Stimulated activated CD4-positive, alpha-beta T cell treated with anti-CD3 and anti-CD28 coated beads, Interleukin-15, amount 100 ng/mL, for 24 hours (primary cell): ENCODE data around the gene DIPK1A.

Experiments used
- DNase-seq: peaks from one replicate; pipeline ENCODE4 v3.0.0-alpha.2; 2020

The DIPK1A gene

DNA sequence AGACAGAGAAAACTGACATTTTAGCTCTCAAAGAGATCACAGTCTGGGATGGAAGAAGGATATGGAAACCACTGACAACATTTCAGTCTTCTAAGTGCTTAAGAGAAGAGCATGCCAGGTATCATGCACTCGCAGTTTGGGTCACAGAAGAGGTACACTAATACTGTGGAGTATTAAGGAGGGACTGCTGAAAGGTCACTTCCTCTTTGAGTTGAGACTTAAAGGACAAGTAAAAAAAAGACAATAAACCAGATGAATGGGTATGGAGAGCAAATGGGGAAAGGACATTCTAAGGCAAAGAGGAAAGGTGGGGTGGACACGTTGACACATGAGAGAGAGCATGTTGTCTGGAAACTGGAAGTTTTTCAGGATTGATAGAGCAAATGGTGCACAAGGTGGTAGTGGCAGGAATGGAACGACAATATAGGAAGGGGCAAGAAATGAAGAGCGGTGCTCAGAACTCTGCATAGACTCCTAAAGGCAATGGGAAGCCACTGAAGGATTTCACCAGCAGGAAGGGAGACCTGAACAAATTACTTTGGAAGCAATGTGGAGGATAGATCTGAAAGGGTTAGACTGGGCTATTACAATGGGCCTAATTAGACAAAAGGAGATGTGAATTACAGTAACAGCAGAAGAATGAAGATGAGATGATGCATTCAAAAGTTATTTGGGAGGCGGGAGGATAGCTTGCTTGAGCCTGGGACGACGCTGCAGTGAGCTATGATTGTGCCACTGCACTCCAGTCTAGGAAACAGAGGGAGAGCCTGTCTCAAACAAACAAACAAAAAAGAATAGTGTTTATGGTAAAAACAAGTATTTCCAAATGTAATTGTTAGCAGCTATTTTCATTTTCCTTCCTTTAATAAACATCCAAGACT lies 11.1 kb downstream of the DIPK1A start:
- no peak for DNase-seq

DNA sequence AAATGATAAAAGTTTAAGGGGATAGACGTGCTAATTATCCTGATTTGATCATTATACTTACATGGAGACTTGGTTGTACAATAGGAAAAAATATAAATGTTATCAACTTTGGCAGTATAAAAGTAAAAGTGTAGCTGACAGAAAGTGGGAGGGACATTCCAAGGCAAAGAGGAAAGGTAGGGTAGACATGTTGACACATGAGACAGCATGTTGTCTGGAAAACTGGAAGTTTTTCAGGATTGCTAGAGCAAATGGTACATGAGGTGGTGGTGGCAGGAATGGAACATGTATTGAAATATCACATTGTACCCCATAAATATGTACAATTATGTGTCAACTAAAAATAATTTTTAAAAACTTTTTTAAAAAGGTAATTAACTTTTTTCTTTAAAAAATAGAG lies 13.2 kb downstream of the DIPK1A start:
- no peak for DNase-seq

GRCh38 chr1:92945748-92946270 lies 15.5 kb downstream of the DIPK1A start:
- no peak for DNase-seq

- no peak for DNase-seq
These were observed 16.1 kb downstream of the DIPK1A start for GRCh38 chr1:92944901-92945747.

DNA sequence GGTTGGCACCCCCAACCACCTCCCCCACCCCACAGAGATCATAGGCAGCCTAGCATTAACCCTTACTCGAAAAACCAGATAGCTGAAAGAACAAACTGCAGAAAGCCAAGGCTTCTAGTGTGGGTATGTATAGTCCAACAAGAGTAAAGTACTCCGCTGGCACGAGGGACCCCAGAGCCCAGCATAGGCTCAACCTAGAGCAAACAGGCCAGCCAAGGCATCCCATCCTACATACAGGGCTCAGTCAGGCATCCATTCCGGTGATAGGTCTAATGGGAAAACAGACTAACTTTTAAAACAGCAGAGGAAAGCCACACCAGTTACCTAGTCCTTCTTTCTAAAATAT lies 17.8 kb downstream of the DIPK1A start:
- no peak for DNase-seq

DNA sequence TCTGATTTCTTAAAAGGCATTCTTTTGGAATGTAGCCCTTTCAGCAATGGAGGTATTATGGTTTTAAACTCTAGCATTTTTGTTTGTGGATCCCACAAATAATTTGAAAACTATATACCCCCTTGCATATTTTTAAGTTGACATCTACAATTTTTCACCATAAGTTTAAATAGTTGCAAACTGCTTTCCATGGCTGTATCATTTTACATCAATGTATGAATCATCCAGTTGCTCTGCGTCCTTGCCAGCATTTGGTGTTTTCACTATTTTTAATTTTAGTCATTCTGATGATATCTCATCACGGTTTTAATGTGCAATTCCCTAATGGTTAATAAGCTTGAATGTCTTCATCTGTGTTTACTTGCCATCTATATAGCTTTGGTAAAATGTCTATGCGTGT lies 20.7 kb downstream of the DIPK1A start:
- DNase-seq, result no peak

DNA sequence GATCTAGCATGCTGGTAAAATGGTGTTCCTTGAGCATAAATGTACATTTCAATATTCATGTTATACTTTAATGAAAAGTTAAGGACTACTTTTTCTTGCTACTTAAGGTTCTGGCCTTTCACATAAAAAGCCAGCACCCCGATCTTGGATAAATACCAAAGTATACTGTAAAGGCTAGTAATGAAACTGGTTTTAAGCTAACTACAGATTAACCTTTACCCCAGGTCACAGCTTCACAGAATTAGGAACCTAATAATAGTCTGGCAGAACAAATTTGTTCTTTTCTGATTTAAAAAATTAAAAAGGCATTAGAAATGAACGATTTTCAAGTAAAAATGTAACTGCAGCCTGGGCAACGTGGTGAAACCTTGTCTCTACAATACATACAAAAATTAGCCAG lies 23.5 kb downstream of the DIPK1A start:
- no peak for DNase-seq

DNA sequence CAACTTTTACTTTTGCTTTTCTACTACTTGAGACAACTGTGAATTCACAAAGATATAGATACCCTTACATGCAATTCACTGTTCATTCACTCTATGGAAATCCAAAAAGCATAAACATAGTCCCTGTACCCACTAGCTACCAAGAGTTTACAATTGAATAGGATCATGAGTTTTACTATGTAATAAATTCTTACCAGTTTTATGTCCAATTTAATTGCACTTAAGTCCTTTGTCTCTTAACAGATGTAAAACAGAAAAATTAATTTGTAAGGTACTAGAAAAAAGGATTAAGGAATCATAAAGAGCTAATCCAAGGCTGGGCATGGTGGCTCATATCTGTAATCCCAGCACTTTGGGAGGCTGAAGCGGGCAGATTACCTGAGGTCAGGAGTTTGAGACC lies 24.4 kb downstream of the DIPK1A start:
- DNase-seq, result no peak

GRCh38 chr1:92934395-92935378 lies 26.6 kb downstream of the DIPK1A start:
- DNase-seq, result no peak

DNA sequence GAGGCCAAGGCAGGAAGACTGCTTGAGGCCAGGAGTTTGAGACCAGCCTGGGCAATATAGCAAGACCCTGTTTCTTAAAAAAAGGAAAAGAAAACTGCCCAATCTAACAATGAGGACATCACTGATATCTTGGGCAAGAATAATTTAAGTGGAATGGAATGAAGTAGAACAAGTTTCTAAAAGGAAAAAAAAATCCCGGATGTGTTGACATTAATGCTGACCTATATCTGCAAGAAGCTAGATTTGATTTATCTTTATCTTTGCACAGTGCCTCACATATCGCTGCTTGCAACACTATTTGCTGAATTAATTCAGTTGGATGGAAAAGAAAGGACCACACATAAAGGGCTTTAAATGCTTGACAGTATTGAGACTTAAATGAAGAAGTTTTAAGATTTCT lies 27.8 kb downstream of the DIPK1A start:
- DNase-seq, result no peak

DNA sequence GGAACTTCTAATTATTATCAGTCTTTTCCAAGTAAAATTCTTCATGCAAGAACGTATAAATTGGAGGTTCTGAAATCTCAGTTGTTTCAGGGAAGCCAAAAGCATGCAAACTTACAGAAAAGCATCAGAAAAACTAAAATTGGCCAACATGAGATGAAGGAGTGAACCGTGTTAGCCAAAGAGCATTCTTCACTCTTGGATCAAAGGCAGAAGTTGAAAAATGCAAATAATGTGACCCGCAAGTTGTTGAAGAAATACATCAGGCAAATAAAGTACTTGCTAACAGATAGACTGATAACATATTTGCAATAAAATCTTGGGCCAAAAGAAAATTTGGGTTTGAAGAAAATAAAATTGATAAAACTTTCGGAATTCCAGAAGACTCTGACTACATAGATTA lies 29.6 kb downstream of the DIPK1A start:
- DNase-seq, result no peak

DNA sequence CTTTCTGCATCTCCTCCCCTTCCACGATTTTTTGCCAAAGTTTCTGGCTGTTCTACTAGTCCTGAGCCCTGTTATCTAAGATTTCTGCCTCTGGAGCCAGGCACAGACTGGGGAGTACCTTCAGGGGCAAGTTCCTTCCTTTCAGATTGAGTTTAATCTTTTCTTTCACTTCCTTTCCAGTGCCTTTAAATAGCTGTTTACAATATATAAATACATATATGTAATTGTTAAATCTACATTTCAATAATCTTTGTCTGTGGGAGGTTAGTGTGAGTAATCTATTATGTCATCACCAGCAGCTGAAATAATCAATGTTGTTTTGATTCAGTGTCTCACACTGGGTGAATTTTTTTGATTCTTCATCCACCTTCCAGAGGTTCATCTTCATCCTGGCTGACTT lies 31.8 kb downstream of the DIPK1A start:
- DNase-seq, result no peak

GRCh38 chr1:92927870-92928269 lies 33.4 kb downstream of the DIPK1A start:
- no peak for DNase-seq

DNA sequence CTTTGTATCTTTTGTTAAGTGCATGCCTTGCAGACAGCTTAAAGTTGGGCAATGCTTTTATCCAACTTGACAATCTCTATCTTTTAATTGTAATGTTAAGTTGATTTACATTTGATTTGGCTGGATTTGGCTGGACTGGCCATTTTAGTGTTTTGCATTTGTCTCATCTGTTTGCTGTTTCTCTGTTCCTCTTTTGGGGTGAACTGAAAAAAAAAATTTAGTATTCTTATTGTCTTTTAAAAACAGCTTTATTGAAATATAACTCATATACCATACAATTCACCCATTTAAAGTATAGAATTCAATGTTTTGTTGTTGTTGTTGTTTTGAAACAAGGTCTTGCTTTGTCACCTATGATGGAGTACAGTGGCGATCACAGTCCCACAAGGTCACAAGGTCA lies 34.4 kb downstream of the DIPK1A start:
- DNase-seq, result no peak

DNA sequence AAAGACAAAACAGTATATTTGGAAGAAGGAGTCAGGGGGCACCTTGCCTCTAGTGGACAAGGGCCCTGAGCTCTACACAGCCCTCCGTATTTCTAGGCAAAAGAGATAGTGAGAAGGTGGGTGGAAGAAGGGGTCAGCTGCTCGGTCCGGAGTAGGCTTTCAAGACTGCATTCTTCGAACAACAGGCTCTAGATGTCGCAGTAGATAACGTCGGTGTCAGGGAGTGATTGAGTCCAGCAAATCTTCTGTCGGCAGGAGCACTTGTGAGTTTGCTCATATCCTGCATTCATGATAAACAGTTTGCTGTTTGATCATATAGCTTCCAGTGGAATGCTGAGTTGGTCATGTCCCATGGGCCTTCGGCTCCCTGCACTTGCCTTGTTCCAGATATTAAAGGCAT lies 36.8 kb downstream of the DIPK1A start:
- no peak for DNase-seq

DNA sequence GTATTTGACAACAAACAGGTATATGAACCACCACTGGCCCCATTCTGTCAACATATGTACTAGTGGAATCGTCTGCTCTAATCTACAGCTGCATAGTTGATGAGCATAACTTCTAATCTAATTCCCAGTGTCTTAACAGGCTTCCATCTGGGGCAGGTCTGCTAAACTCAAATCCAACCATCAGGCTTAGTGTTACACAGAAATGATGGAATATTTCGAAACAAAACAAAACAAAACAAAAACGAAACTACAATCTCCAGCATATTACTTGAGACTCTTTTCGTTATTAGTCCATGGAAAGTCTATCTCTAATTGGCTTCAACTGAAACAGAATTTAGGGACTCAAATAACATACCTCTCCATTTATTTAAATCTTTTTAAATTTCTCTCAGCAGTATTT lies 37.6 kb downstream of the DIPK1A start:
- no peak for DNase-seq

- DNase-seq, result no peak
These were observed 38.8 kb downstream of the DIPK1A start for GRCh38 chr1:92922356-92923035.

GRCh38 chr1:92921031-92922023 lies 39.9 kb downstream of the DIPK1A start:
- no peak for DNase-seq

- DNase-seq, result no peak
These were observed 44.4 kb downstream of the DIPK1A start for GRCh38 chr1:92916899-92917298.

DNA sequence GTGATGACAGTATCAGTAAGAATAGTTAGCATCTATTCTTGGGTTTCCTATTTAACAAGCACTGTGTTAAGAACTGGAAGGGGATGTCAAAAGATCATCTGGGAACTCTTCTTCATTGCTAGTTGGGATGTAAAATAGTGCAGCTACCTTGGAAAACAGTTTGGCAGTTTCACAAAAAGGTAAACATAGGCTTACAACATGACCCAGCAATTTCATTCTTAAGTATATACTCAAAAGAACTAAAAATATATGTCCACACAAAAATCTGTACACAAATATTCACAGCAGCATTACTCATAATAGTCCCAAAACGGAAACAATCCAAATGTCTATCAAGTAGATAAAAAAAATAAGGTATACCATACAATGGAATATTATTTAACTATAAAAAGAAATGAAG lies 45.7 kb downstream of the DIPK1A start:
- no peak for DNase-seq
